ENCODE data around the gene CLEC16A. TPM values are rescaled to one million over a fixed set of nuclear protein-coding genes. Genes with fewer than 3 reads are reported as not detected.

Gene CLEC16A
- total RNA-seq, 1 experiment from 2014 or later, result 15.6 TPM

GRCh38 chr16:11005611-11005975, 61.2 kb downstream of the CLEC16A start:
- in situ Hi-C loops (cut with HindIII; ENCODE audit: low sequenced_read_pairs), result no loop called here
- no peak for DNase-seq (ENCODE audit: low spot score)

- in situ Hi-C loops (cut with HindIII; ENCODE audit: low sequenced_read_pairs), result no loop called here
- no peak for DNase-seq (ENCODE audit: low spot score)
Observed at GRCh38 chr16:11006656-11007055, 62.3 kb downstream of the CLEC16A start.

- in situ Hi-C loops (cut with HindIII; ENCODE audit: low sequenced_read_pairs), result no loop called here
- DNase-seq (ENCODE audit: low spot score), result no peak
Observed at GRCh38 chr16:11007714-11008280, 63.4 kb downstream of the CLEC16A start.

GRCh38 chr16:11009027-11009755, 64.8 kb downstream of the CLEC16A start:
- in situ Hi-C loops (cut with HindIII; ENCODE audit: low sequenced_read_pairs), result no loop called here
- DNase-seq (ENCODE audit: low spot score), result no peak

GRCh38 chr16:11010575-11011221, 66.3 kb downstream of the CLEC16A start:
- in situ Hi-C loops (cut with HindIII; ENCODE audit: low sequenced_read_pairs), result no loop called here
- DNase-seq (ENCODE audit: low spot score), result no peak

GRCh38 chr16:11011326-11011725, 67.0 kb downstream of the CLEC16A start:
- in situ Hi-C loops (cut with HindIII; ENCODE audit: low sequenced_read_pairs), result no loop called here

GRCh38 chr16:11012841-11013240, 68.5 kb downstream of the CLEC16A start:
- DNase-seq (ENCODE audit: low spot score), result no peak
- in situ Hi-C loops (cut with HindIII; ENCODE audit: low sequenced_read_pairs), result no loop called here

More at GRCh38 chr16:11011326-11011725, 67.0 kb downstream of the CLEC16A start:
- no peak for DNase-seq (ENCODE audit: low spot score)

GRCh38 chr16:11014136-11014535, 69.8 kb downstream of the CLEC16A start:
- no peak for DNase-seq (ENCODE audit: low spot score)
- in situ Hi-C loops (cut with HindIII; ENCODE audit: low sequenced_read_pairs), result no loop called here

- in situ Hi-C loops (cut with HindIII; ENCODE audit: low sequenced_read_pairs), result no loop called here
- no peak for DNase-seq (ENCODE audit: low spot score)
Observed at GRCh38 chr16:11015076-11015475, 70.7 kb downstream of the CLEC16A start.

GRCh38 chr16:11015607-11016006, 71.2 kb downstream of the CLEC16A start:
- in situ Hi-C loops (cut with HindIII; ENCODE audit: low sequenced_read_pairs), result no loop called here
- no peak for DNase-seq (ENCODE audit: low spot score)

- no peak for DNase-seq (ENCODE audit: low spot score)
- in situ Hi-C loops (cut with HindIII; ENCODE audit: low sequenced_read_pairs), result no loop called here
Observed at GRCh38 chr16:11016524-11016988, 72.2 kb downstream of the CLEC16A start.

GRCh38 chr16:11016993-11017392, 72.6 kb downstream of the CLEC16A start:
- no peak for DNase-seq (ENCODE audit: low spot score)
- in situ Hi-C loops (cut with HindIII; ENCODE audit: low sequenced_read_pairs), result no loop called here

GRCh38 chr16:11017499-11017898, 73.1 kb downstream of the CLEC16A start:
- DNase-seq (ENCODE audit: low spot score), result no peak
- in situ Hi-C loops (cut with HindIII; ENCODE audit: low sequenced_read_pairs), result no loop called here

- DNase-seq (ENCODE audit: low spot score), result no peak
- in situ Hi-C loops (cut with HindIII; ENCODE audit: low sequenced_read_pairs), result no loop called here
Observed at GRCh38 chr16:11020388-11020787, 76.0 kb downstream of the CLEC16A start.

GRCh38 chr16:11020792-11021551, 76.6 kb downstream of the CLEC16A start:
- DNase-seq (ENCODE audit: low spot score), result no peak
- in situ Hi-C loops (cut with HindIII; ENCODE audit: low sequenced_read_pairs), result no loop called here

- DNase-seq (ENCODE audit: low spot score), result no peak
- in situ Hi-C loops (cut with HindIII; ENCODE audit: low sequenced_read_pairs), result no loop called here
Observed at GRCh38 chr16:11022002-11022401, 77.6 kb downstream of the CLEC16A start.

- in situ Hi-C loops (cut with HindIII; ENCODE audit: low sequenced_read_pairs), result no loop called here
Observed at GRCh38 chr16:11023262-11024039, 79.1 kb downstream of the CLEC16A start.

GRCh38 chr16:11024333-11025053, 80.1 kb downstream of the CLEC16A start:
- in situ Hi-C loops (cut with HindIII; ENCODE audit: low sequenced_read_pairs), result no loop called here
- no peak for DNase-seq (ENCODE audit: low spot score)

More at GRCh38 chr16:11023262-11024039, 79.1 kb downstream of the CLEC16A start:
- no peak for DNase-seq (ENCODE audit: low spot score)

Measured in G401 (cell line).